ENCODE data around the gene BRD4. TPM values are rescaled to one million over a fixed set of nuclear protein-coding genes. Genes with fewer than 3 reads are reported as not detected.

The BRD4 gene
- total RNA-seq, 1 donor from 2014 or later = 14.7 TPM

DNA sequence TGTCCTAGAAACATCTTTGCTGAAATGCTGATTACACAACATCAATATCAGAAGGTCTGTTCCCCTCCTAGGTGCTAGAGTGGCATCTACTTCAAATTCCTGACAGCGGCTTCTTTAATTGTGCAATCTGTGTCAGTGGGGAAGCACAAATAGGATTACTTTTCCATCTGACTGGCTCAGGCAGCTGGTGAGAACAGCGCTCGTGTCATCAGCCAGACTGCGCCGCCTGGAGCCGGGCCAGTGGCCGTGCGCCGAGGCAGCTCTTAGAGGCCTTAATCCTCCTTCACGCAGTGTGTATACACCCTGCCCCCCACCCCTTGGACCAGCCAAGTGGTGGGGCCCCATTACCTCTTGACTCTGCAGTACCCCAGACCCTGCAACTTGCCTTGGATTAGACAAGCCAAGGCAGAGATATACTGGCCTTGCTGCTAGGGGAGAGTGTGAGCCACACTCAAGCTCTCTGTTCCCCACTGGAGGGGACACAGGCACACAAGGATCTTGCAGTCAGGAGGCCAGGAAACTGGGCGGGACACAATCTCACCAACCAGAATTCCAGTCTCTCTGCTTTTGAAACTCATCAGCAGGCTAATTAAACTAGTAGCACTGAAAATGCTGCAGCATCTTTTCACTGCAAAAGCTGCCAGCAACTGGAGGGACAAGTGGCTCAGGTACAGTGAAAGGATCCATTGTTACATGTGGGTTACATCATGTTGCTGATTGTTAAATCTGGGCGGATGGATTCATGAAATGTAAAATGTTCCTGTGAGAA, 51.2 kb downstream of the BRD4 start:
- TF ChIP-seq, protein P1, sequence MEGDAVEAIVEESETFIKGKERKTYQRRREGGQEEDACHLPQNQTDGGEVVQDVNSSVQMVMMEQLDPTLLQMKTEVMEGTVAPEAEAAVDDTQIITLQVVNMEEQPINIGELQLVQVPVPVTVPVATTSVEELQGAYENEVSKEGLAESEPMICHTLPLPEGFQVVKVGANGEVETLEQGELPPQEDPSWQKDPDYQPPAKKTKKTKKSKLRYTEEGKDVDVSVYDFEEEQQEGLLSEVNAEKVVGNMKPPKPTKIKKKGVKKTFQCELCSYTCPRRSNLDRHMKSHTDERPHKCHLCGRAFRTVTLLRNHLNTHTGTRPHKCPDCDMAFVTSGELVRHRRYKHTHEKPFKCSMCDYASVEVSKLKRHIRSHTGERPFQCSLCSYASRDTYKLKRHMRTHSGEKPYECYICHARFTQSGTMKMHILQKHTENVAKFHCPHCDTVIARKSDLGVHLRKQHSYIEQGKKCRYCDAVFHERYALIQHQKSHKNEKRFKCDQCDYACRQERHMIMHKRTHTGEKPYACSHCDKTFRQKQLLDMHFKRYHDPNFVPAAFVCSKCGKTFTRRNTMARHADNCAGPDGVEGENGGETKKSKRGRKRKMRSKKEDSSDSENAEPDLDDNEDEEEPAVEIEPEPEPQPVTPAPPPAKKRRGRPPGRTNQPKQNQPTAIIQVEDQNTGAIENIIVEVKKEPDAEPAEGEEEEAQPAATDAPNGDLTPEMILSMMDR (conservative IDR thresholded peaks at IDR 0.05; ENCODE audit: low read depth, low read length) = peak; percentile 52

DNA sequence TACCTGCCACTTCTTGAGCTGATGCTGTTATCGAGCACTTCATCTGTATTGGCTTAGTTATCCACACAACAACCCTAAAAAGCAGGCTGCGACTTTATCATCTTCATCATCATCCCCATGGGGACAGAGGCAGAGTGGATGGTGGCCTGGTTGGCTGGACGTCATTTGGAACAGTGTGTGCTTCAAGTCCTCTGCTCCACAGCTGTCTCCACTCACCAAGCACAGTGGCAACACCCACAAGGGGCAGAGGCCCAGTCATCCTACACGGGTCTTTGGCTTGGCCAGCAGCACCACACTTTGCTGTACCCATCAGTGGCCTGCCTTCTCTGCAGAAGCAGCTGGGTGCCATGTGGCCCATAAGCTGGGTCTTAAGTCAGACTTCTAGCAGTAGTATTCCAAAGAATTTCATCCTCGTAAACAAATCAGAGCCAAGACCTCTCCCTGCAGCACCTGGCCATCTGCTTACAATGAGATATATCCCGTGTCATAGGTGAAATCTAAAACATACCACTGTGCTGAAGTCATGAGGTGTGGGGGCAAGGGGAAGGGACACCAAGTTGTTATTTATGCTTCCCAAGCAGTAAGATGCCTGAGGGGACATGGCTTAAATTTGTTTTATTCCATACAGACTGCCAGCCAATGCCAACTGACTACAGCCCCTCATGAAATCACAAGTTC, 52.2 kb downstream of the BRD4 start:
- TF ChIP-seq, protein P1 (conservative IDR thresholded peaks at IDR 0.05; ENCODE audit: low read depth, low read length) = no peak
- H3K4me3 ChIP-seq (ENCODE audit: low read depth, low read length) = no peak overlapping the region
- no peak for DNase-seq (ENCODE audit: low read depth)

More for the DNA sequence above, 51.2 kb downstream of the BRD4 start:
- DNase-seq (ENCODE audit: low read depth) = peak; percentile 69
- H3K4me3 ChIP-seq (ENCODE audit: low read depth, low read length) = no peak overlapping the region

DNA sequence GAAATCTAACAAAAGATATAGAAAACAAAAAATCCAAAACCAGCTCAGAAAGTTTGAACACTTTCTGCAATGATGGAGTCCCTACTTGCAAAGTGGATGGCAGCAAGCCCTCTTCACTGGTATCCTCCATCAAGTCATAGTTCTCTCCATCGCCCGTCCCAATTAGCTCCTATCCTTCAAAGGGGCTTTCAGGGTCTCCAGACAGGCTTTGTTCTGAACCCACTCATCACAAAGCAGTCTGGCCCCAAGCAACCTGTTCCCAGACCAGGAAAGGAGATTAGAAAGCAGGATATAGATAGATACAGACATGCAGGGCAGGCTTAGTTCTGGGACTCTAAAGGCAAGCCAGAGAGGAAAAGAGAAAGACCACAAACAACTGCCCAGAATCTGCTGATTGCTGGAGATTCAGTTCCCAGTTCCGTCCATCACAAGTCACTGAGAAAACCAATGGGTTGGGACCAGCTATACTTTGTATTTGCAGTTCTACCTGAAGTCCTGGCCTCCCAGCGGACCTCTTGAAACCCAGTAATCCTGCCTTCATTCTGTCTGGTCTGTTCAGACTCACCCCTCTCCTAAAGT, 52.9 kb downstream of the BRD4 start:
- no peak overlapping the region for H3K4me3 ChIP-seq (ENCODE audit: low read depth, low read length)
- TF ChIP-seq, protein P1 (conservative IDR thresholded peaks at IDR 0.05; ENCODE audit: low read depth, low read length) = no peak
- DNase-seq (ENCODE audit: low read depth) = no peak

GRCh38 chr19:15276620-15277215, 55.6 kb downstream of the BRD4 start:
- H3K4me3 ChIP-seq (ENCODE audit: low read depth, low read length) = no peak overlapping the region
- TF ChIP-seq, protein P1 (conservative IDR thresholded peaks at IDR 0.05; ENCODE audit: low read depth, low read length) = no peak
- no peak for DNase-seq (ENCODE audit: low read depth)

- no peak overlapping the region for H3K4me3 ChIP-seq (ENCODE audit: low read depth, low read length)
- TF ChIP-seq, protein P1 (conservative IDR thresholded peaks at IDR 0.05; ENCODE audit: low read depth, low read length) = no peak
- DNase-seq (ENCODE audit: low read depth) = no peak
These were observed 57.9 kb downstream of the BRD4 start for GRCh38 chr19:15274477-15274876.

GRCh38 chr19:15269806-15270205, 62.5 kb downstream of the BRD4 start:
- TF ChIP-seq, protein P1 (conservative IDR thresholded peaks at IDR 0.05; ENCODE audit: low read depth, low read length) = no peak
- no peak overlapping the region for H3K4me3 ChIP-seq (ENCODE audit: low read depth, low read length)
- DNase-seq (ENCODE audit: low read depth) = no peak
